Hepatocyte (in vitro differentiated cells): ENCODE measurements around the gene TWIST2. TPM values are rescaled to one million over a fixed set of nuclear protein-coding genes. Genes with fewer than 3 reads are reported as not detected.

Experiments
- DNase-seq: peaks from one replicate; pipeline ENCODE4 v3.0.0-alpha.2; 2016; ENCODE audit warnings: low spot score
- H2AFZ ChIP-seq: fragments of 200-600 bp; sonication (generic); 2 replicates; pipeline ENCODE4 v1.6.0; 2016; ENCODE audit warnings: antibody characterized with exemption, mild to moderate bottlenecking
- H3K27ac ChIP-seq: fragments of 200-600 bp; sonication (generic); 2 replicates; pipeline ENCODE4 v1.5.1; 2016; ENCODE audit warnings: mild to moderate bottlenecking
- H3K27me3 ChIP-seq: fragments of 200-600 bp; sonication (generic); 2 replicates; pipeline ENCODE4 v1.6.1; 2016
- H3K36me3 ChIP-seq: fragments of 200-600 bp; sonication (generic); replicated peaks from 2 replicates; pipeline ENCODE4 v1.5.1; 2016; ENCODE audit warnings: low read depth; ENCODE audit not compliant: insufficient read depth
- H3K4me1 ChIP-seq: fragments of 200-600 bp; sonication (generic); 2 replicates; pipeline ENCODE4 v1.5.1; 2016; ENCODE audit warnings: mild to moderate bottlenecking, moderate library complexity; ENCODE audit not compliant: insufficient read depth
- H3K4me2 ChIP-seq: fragments of 200-600 bp; sonication (generic); 2 replicates; pipeline ENCODE4 v1.6.0; 2016
- H3K4me3 ChIP-seq: fragments of 200-600 bp; sonication (generic); 2 replicates; pipeline ENCODE4 v1.5.1; 2016; ENCODE audit warnings: mild to moderate bottlenecking
- H3K79me2 ChIP-seq: fragments of 200-600 bp; sonication (generic); 2 replicates; pipeline ENCODE4 v1.6.0; 2017; ENCODE audit warnings: mild to moderate bottlenecking
- H3K9me2 ChIP-seq: fragments of 200-600 bp; sonication (generic); replicated peaks from 2 replicates; pipeline ENCODE4 v1.6.0; 2017; ENCODE audit warnings: mild to moderate bottlenecking; ENCODE audit not compliant: insufficient read depth
- H3K9me3 ChIP-seq: fragments of 200-600 bp; sonication (generic); 2 replicates; pipeline ENCODE4 v1.5.1; 2016; ENCODE audit warnings: low read depth, mild to moderate bottlenecking
- H4K20me1 ChIP-seq: fragments of 200-600 bp; sonication (generic); 2 replicates; pipeline ENCODE4 v1.6.0; 2016; ENCODE audit warnings: mild to moderate bottlenecking; ENCODE audit not compliant: insufficient read depth, poor library complexity, severe bottlenecking
- EZH2 ChIP-seq: fragments of 200-600 bp; sonication (generic); IDR thresholded peaks from 2 replicates; pipeline ENCODE4 v1.6.1; 2016; ENCODE audit warnings: antibody characterized with exemption, mild to moderate bottlenecking, borderline replicate concordance
- EZH2phosphoT487 ChIP-seq: fragments of 200-600 bp; sonication (generic); IDR thresholded peaks from one replicate; pipeline ENCODE4 v1.6.1; 2018; ENCODE audit warnings: antibody characterized with exemption, mild to moderate bottlenecking, low read depth, moderate library complexity; ENCODE audit not compliant: unreplicated experiment, severe bottlenecking
- WGBS: methylation state at CpG from one replicate; pipeline ENCODE4 v1.1.6; 2016; ENCODE audit warnings: low lambda C conversion rate; ENCODE audit errors: missing lambda C conversion rate; 5-methylcytosine and 5-hydroxymethylcytosine counted together
- polyA plus RNA-seq: library from polyadenylated mRNA; unstranded; fragments of >200 nt; fragmentation: Nextera tagmentation; extraction: Ambion mirVana; gene quantifications from 2 replicates; pipeline ENCODE4 v1.2.1, GENCODE V29; 2016
- total RNA-seq: library from RNA; depleted of rRNA; stranded (reverse); fragments of >200 nt; gene quantifications from 2 replicates; pipeline ENCODE4 v1.2.3, GENCODE V29; 2014
- TF ChIP-seq, protein P1 (sequence below): fragments of 200-600 bp; sonication (generic); IDR thresholded peaks from 2 replicates; pipeline ENCODE4 v1.5.1; 2016; ENCODE audit warnings: antibody characterized with exemption, mild to moderate bottlenecking; ENCODE audit not compliant: poor library complexity

The TWIST2 gene
- total and polyA plus RNA-seq, 2 experiments from 2014 or later = 13.5 to 19.7 TPM

DNA sequence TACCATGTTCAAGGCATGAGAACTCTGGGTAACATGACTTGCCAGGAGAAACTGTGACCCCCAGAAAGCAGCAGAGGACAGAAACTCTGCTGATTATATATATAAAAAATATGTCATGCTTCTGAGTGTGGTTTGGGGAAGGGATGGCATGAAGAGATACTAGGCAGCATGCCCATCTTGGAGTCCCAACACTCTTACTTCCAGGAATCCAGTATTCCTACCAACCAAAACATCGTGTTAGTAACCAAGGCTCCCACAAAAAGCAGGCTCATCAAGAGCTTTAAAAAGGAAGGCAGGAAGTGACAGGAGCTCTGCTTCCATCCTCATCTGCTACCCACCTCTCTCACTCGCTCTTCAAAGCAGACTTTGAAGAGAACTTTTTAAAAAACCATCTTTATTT is 31.6 kb upstream of the TWIST2 start:
- H4K20me1 ChIP-seq = no peaks in the 10 kb centered on the region
- no peaks in the 10 kb centered on the region for H3K9me3 ChIP-seq
- H3K79me2 ChIP-seq = no peaks in the 10 kb centered on the region
- no peak overlapping the region for H3K4me3 ChIP-seq
- H2AFZ ChIP-seq = no peak overlapping the region
- no peaks in the 10 kb centered on the region for H3K36me3 ChIP-seq
- TF ChIP-seq EZH2 (no peak), EZH2phosphoT487 (no peak)
- TF ChIP-seq, protein P1, sequence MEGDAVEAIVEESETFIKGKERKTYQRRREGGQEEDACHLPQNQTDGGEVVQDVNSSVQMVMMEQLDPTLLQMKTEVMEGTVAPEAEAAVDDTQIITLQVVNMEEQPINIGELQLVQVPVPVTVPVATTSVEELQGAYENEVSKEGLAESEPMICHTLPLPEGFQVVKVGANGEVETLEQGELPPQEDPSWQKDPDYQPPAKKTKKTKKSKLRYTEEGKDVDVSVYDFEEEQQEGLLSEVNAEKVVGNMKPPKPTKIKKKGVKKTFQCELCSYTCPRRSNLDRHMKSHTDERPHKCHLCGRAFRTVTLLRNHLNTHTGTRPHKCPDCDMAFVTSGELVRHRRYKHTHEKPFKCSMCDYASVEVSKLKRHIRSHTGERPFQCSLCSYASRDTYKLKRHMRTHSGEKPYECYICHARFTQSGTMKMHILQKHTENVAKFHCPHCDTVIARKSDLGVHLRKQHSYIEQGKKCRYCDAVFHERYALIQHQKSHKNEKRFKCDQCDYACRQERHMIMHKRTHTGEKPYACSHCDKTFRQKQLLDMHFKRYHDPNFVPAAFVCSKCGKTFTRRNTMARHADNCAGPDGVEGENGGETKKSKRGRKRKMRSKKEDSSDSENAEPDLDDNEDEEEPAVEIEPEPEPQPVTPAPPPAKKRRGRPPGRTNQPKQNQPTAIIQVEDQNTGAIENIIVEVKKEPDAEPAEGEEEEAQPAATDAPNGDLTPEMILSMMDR = no peak
- no peaks in the 10 kb centered on the region for H3K27me3 ChIP-seq
- H3K9me2 ChIP-seq = no peaks in the 10 kb centered on the region
- no peak overlapping the region for H3K4me2 ChIP-seq
- H3K4me1 ChIP-seq = no peaks in the 10 kb centered on the region
- WGBS = 82% methylated on average over 2 of the region's 2 CpGs
- no peak overlapping the region for H3K27ac ChIP-seq
- no peak for DNase-seq

DNA sequence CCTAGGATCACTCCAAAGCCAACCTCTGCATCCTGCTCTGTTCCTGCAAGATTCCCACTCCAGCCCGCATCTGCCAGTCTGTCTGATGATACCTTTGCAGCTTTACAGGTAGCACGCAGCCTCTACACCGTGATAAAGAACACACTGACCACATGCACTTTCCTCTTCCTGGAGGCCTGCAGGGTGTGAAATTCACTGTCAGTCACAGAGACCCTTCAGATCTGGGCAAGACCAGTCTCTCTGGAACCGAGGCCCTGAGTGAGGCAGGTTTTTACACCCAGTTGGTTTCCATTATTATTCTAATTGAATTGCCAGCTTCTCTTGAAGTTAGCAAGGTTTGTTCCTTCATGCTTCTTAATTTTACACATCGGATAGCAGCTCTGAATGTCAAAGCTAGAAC is 30.5 kb upstream of the TWIST2 start:
- Histone ChIP-seq H4K20me1 (no peaks in the 10 kb centered on the region), H3K4me2 (no peak overlapping the region), H3K79me2 (no peaks in the 10 kb centered on the region), H3K27me3 (no peaks in the 10 kb centered on the region), H3K4me1 (no peaks in the 10 kb centered on the region), H3K27ac (no peak overlapping the region), H3K9me3 (no peaks in the 10 kb centered on the region), H3K36me3 (no peaks in the 10 kb centered on the region), H3K9me2 (no peaks in the 10 kb centered on the region), H3K4me3 (no peak overlapping the region), H2AFZ (no peak overlapping the region)
- 48% methylated on average over 5 of the region's 5 CpGs for whole genome bisulfite sequencing
- TF ChIP-seq EZH2 (no peak), EZH2phosphoT487 (no peak)
- TF ChIP-seq, protein P1 = no peak
- no peak for DNase-seq

DNA sequence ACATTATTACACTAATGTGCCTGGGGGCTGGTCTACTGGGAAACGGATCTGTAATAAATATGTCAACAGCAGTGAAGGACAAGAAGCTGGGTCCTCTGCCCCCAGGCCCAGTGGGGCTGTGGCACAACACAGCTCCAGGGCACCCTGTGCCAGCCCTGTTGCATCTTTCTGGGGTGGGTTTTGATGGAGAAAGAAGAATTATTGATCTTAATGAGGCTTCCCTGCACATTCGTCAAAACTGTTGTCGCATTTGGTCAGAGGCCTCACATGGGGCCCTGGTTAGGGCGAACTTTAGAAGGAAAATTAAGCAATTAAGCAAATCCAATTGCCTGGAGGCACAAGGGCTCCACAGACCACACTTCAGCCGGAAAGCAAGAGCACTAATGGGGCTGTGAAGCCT is 30.0 kb upstream of the TWIST2 start:
- 66% methylated on average over 5 of the region's 5 CpGs for WGBS
- TF ChIP-seq EZH2 = no peak
- TF ChIP-seq, protein P1 = no peak
- TF ChIP-seq EZH2phosphoT487 = no peak
- no peaks in the 10 kb centered on the region for H3K27me3 ChIP-seq

DNA sequence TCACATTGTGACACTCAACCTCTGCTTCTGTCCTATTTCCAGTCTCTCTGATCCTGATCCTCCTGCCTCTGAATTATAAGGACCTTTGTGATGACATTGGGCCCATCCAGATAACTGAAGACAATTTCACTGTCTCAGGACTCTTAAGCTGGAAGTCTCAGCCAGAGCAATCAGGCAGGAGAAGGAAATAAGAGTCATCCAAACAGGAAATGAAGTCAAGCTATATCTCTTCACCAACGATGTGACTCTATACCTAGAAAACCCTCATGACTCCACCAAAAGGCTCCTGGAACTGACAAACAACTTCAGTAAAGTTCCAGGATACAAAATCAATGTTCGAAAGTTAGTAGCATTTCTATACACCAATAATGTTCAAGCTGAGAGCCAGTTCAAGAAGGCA is 29.3 kb upstream of the TWIST2 start:
- Histone ChIP-seq H3K9me3 (no peaks in the 10 kb centered on the region), H4K20me1 (no peaks in the 10 kb centered on the region), H3K4me1 (no peaks in the 10 kb centered on the region), H3K36me3 (no peaks in the 10 kb centered on the region), H3K4me3 (no peak overlapping the region), H3K27ac (no peak overlapping the region), H2AFZ (no peak overlapping the region), H3K27me3 (no peaks in the 10 kb centered on the region), H3K79me2 (no peaks in the 10 kb centered on the region), H3K9me2 (no peaks in the 10 kb centered on the region), H3K4me2 (no peak overlapping the region)
- no peak for DNase-seq
- TF ChIP-seq EZH2 = no peak
- TF ChIP-seq, protein P1 = no peak
- no peak for TF ChIP-seq EZH2phosphoT487
- 75% methylated on average over 2 of the region's 2 CpGs for WGBS

More for the DNA sequence above, 30.0 kb upstream of the TWIST2 start:
- no peak for DNase-seq
- Histone ChIP-seq H3K27ac (no peak overlapping the region), H4K20me1 (no peaks in the 10 kb centered on the region), H3K4me2 (no peak overlapping the region), H3K4me1 (no peaks in the 10 kb centered on the region), H3K79me2 (no peaks in the 10 kb centered on the region), H3K36me3 (no peaks in the 10 kb centered on the region), H2AFZ (no peak overlapping the region), H3K9me3 (no peaks in the 10 kb centered on the region), H3K4me3 (no peak overlapping the region), H3K9me2 (no peaks in the 10 kb centered on the region)
